GM08714 (cell line): ENCODE data around the gene ASB16.
A peak's percentile ranks its signal among the peaks of the same experiment; 100 is the strongest.

Experiments used
- H3K4me3 ChIP-seq: fragments of 200-500 bp; sonication (Bioruptor generic); 2 replicates; pipeline ENCODE4 v1.5.1; 2014; ENCODE audit warnings: mild to moderate bottlenecking, low read length, inconsistent platforms
- ZNF274 ChIP-seq: IDR thresholded peaks from 2 replicates; pipeline ENCODE4 v1.6.1; 2012; ENCODE audit warnings: mild to moderate bottlenecking, low read depth, low read length

ASB16 gene

GRCh38 chr17:44167181-44167861 lies 3.2 kb upstream of the ASB16 start:
- TF ChIP-seq ZNF274: no peak
- H3K4me3 ChIP-seq: no peak overlapping the region

DNA sequence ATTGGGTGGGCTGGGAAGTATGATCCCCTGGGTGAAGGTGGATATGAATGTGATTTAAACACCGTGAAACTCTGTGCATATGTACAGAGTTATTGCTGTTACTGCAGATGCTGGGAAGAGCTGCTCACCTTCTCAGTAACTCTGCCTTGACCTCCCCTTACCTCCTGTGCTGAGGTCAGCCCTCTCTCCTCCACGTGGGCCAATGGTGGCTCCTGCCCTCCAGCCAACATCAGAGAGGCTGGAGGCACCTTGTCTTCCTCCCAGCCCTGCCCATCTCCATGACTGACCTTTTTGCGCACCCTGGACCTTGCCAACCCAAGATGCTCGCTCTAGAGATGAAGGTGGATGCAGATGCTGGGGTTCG lies 387 bp upstream of the ASB16 start:
- TF ChIP-seq ZNF274: no peak
- H3K4me3 ChIP-seq: no peak overlapping the region

- TF ChIP-seq ZNF274: no peak
- H3K4me3 ChIP-seq: no peak overlapping the region
These were observed 1.5 kb downstream of the ASB16 start for GRCh38 chr17:44171931-44172455.

GRCh38 chr17:44174427-44174826 lies 3.9 kb downstream of the ASB16 start:
- H3K4me3 ChIP-seq: no peak overlapping the region
- TF ChIP-seq ZNF274: no peak

DNA sequence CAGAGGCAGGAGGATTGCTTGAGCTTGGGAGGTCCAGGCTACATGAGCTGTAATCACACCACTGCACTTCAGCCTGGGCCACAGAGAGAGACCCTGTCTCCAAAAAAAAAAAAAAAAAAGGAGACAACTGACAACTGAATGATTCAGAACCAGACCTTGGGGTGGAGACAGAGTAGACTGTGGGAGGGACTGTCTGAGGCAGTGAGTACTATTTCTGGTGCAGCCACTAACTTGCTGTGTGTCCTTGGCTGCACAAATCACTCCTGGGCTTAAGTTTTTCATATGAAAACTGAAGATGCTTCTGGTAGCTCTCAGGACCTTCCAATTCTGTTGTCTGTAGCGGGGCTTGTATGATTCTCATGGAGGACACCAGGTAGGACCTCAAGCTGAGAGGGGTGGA lies 5.8 kb downstream of the ASB16 start:
- TF ChIP-seq ZNF274: no peak
- no peak overlapping the region for H3K4me3 ChIP-seq

DNA sequence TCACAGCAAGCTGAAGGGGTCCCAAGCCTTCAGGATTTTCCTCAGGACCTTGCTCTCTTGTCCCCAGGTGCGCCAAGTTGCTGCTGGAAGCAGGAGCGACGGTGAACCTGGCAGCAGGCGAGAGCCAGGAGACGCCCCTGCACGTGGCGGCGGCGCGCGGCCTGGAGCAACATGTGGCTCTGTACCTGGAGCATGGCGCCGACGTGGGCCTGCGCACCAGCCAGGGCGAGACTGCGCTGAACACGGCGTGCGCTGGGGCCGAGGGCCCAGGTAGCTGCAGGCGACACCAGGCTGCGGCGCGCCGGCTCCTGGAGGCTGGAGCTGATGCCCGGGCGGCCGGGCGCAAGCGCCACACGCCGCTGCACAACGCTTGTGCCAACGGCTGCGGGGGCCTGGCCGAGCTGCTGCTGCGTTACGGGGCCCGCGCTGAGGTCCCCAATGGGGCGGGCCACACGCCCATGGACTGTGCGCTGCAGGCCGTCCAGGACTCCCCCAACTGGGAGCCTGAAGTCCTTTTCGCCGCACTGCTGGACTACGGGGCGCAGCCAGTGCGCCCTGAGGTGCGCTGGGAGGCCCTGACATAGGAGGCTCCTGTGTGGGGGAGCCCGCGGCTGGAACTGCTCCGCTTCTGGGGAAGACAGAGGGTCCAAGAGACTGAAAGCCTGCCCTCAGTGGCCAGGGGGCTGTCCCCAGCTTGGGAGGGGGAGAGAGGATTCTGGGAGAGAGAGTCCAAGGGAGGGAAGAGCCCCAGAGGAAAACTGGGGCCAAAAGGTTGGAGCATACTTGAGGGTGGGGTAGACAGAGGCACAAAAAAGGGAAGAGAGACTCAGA lies 6.4 kb downstream of the ASB16 start:
- H3K4me3 ChIP-seq: no peak overlapping the region
- no peak for TF ChIP-seq ZNF274

- no peak overlapping the region for H3K4me3 ChIP-seq
- no peak for TF ChIP-seq ZNF274
These were observed 7.1 kb downstream of the ASB16 start for GRCh38 chr17:44177640-44178039.

GRCh38 chr17:44178133-44178532 lies 7.6 kb downstream of the ASB16 start:
- H3K4me3 ChIP-seq: no peak overlapping the region
- no peak for TF ChIP-seq ZNF274

DNA sequence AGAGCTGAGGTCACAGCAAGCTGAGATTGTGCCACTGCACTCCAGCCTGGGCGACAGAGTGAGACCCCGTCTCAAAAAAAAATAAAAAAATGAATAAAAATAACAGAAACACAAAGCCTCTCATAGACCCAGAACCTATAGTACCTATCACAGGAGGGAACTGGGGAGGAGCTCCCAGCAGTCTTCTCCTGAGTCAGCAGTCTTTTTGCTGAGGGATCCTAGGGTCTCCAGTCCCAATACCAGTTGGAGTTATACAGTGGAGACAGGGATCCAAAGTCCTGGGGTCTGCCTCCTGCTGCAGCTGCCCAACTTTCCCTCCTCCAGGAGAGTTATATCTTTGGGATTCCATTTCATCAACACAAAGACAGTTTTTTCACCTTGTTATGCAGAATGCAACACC lies 12.5 kb downstream of the ASB16 start:
- TF ChIP-seq ZNF274: no peak
- H3K4me3 ChIP-seq: no peak overlapping the region

DNA sequence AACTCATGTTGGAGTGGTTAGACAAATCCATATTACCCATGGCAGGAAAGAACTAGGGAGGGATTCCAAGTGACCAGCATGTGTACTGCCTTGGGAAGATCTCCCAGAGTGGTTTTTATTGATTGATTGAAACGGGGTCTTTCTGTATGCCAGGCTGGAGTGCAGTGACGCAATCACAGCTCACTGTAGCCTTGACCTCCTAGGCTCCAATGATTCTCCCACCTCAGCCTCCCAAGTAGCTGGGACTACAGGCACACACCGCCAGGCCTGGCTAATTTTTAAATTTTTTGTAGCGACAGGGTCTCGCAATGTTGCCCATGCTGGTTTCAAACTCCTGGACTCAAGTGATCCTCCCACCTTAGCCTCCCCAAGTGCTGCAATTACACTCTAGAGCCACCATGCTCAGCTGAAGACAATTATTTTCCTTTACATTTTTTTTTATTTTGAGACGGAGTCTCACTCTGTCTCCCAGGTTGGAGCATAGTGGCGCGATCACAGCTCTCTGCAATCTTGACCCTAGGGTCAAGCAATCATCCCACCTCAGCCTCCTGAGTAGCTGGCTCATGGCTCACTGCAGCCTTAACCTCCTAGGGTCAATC lies 13.8 kb downstream of the ASB16 start:
- no peak for TF ChIP-seq ZNF274
- no peak overlapping the region for H3K4me3 ChIP-seq

DNA sequence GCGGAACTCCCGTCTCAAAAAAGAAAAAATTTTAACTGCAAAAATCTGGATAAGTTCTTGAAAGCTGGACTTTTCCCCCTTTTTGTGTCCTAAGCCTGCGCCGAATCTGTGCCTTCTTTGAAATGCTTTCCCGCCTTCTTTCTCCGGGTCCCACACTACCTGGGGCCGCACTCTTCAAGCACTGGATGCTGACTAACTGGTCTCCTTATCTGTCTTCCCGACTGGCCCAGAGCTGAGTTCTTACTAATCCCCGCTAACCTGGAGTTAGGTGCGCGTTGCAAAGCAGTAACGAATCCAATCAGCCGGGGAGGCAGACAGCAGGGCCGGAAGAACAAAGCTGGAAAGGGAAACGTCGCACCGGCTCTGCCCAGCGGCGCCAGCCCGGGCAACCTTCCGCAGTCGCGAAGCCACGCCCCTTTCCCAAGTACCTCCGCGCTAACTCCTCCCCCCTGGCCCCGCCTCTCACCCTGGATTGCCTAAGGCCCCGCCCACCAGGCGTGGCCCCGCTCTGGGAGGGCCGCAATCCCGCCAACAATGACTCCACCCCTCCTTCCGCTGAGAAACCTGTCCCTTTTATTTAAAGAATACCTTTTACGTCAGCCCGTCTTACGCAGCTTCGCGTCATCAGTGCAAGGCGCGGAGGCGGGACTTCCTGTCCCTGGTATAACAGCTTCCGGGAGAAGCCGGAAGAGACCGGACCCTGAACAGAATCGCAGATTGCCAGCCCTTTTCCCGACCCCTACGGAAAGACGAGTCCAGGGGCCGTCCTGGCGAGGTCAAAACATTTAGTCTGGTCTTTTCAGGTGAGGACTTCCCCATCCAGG lies 16.0 kb downstream of the ASB16 start, which contains the start of gene TMUB2:
Gene TMUB2, plus strand, starts transcription at position 666 of the 824 bp plus-strand sequence. CDS start 737 bp downstream, outside the sequence.
- no peak for TF ChIP-seq ZNF274
- peak within 1 kb of the TSS; percentile 95 for H3K4me3 ChIP-seq

DNA sequence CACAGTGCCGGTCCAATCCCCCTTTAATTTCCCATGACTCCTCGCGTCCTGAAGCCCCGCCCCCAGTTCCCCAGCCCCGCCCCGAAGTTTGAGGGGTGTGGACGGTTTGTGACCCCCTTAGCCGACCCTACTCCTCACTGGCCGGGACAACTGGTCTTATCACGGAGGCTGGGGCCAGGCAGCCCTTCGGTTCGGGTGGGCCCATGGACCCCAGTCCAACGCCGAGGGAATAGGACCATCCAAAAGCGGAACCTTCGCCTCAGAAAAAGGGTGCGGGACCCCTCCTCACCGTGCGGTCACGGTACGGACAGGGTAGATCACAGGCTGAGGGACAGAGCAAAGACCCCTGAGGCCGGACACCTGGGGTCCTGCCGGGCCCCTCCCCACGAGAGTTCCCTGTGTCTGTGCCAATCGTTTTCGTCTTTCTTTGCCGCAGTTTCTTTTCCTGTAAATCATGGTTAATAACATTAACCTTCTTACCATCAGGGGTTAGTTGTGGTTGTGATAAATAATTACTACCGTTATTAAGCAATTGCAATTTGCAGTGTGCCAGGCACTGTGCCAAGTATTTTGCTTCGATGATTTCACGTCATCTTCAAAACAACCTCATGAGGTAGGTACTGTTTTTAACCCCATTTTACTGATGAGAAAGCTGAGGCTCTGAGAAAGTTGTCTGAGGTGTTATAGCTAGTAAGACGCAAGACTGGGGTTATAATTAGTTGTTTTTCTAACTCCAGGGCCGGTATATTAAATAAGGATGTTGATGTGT lies 16.8 kb downstream of the ASB16 start:
- TF ChIP-seq ZNF274: no peak
- peak overlapping the region; percentile 95 for H3K4me3 ChIP-seq
